CD1c-positive myeloid dendritic cell (primary cell): ENCODE measurements around the gene SEMA5B.

ENCODE experiments used
- DNase-seq: peaks from one replicate; pipeline ENCODE4 v3.0.0-alpha.2; 2016; ENCODE audit errors: extremely low spot score

Gene SEMA5B

GRCh38 chr3:123060054-123060453 is 32.5 kb upstream of the SEMA5B start:
- DNase-seq = no peak

GRCh38 chr3:123058505-123058904 is 30.9 kb upstream of the SEMA5B start:
- no peak for DNase-seq

GRCh38 chr3:123055352-123055751 is 27.8 kb upstream of the SEMA5B start:
- no peak for DNase-seq

GRCh38 chr3:123054931-123055330 is 27.4 kb upstream of the SEMA5B start:
- no peak for DNase-seq

GRCh38 chr3:123054109-123054778 is 26.7 kb upstream of the SEMA5B start:
- no peak for DNase-seq

- no peak for DNase-seq
These were observed 25.5 kb upstream of the SEMA5B start for GRCh38 chr3:123053107-123053506.

GRCh38 chr3:123050666-123051065 is 23.1 kb upstream of the SEMA5B start:
- no peak for DNase-seq

- DNase-seq = no peak
These were observed 21.1 kb upstream of the SEMA5B start for GRCh38 chr3:123048480-123049237.

GRCh38 chr3:123047062-123047319 is 19.4 kb upstream of the SEMA5B start:
- no peak for DNase-seq

GRCh38 chr3:123046262-123047061 is 18.9 kb upstream of the SEMA5B start:
- no peak for DNase-seq

GRCh38 chr3:123044981-123045763 is 17.6 kb upstream of the SEMA5B start:
- DNase-seq = no peak

GRCh38 chr3:123042413-123042812 is 14.8 kb upstream of the SEMA5B start:
- DNase-seq = no peak

GRCh38 chr3:123039178-123039577 is 11.6 kb upstream of the SEMA5B start:
- DNase-seq = no peak

GRCh38 chr3:123038751-123039150 is 11.2 kb upstream of the SEMA5B start:
- DNase-seq = no peak

GRCh38 chr3:123037015-123037375 is 9.4 kb upstream of the SEMA5B start:
- no peak for DNase-seq

GRCh38 chr3:123036352-123037014 is 8.9 kb upstream of the SEMA5B start:
- peak; percentile 37 for DNase-seq

- no peak for DNase-seq
These were observed 7.4 kb upstream of the SEMA5B start for GRCh38 chr3:123034996-123035395.

GRCh38 chr3:123034120-123034519 is 6.6 kb upstream of the SEMA5B start:
- DNase-seq = no peak

GRCh38 chr3:123032057-123032456 is 4.5 kb upstream of the SEMA5B start:
- DNase-seq = no peak

GRCh38 chr3:123031051-123031450 is 3.5 kb upstream of the SEMA5B start:
- no peak for DNase-seq

GRCh38 chr3:123028233-123028828 is 768 bp upstream of the SEMA5B start:
- peak; percentile 32 for DNase-seq
